GM19043 (cell line): ENCODE data around the gene PCDHGA1.

Experiments used
- ATAC-seq: cut with Tn5 transposase; IDR thresholded peaks from one replicate; pipeline ENCODE4 v1.9.1; 2021; ENCODE audit warnings: low read depth; ENCODE audit not compliant: unreplicated experiment

The PCDHGA1 gene

GRCh38 chr5:141510160-141510559 is 179.8 kb downstream of the PCDHGA1 start:
- no peak for ATAC-seq

DNA sequence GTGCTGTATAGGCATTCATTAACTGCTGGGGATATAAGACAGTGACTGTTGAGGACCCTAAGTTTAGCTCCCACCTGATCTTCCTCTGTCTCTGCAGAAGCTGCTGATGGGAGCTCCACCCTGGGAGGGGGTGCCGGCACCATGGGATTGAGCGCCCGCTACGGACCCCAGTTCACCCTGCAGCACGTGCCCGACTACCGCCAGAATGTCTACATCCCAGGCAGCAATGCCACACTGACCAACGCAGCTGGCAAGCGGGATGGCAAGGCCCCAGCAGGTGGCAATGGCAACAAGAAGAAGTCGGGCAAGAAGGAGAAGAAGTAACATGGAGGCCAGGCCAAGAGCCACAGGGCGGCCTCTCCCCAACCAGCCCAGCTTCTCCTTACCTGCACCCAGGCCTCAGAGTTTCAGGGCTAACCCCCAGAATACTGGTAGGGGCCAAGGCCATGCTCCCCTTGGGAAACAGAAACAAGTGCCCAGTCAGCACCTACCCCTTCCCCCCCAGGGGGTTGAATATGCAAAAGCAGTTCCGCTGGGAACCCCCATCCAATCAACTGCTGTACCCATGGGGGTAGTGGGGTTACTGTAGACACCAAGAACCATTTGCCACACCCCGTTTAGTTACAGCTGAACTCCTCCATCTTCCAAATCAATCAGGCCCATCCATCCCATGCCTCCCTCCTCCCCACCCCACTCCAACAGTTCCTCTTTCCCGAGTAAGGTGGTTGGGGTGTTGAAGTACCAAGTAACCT is 180.7 kb downstream of the PCDHGA1 start:
- no peak for ATAC-seq

GRCh38 chr5:141511771-141512325 is 181.5 kb downstream of the PCDHGA1 start:
- ATAC-seq, result no peak

- no peak for ATAC-seq
Measured at GRCh38 chr5:141512390-141512910, 182.1 kb downstream of the PCDHGA1 start.

GRCh38 chr5:141512911-141513626 is 182.8 kb downstream of the PCDHGA1 start:
- ATAC-seq, result no peak

GRCh38 chr5:141513627-141514329 is 183.5 kb downstream of the PCDHGA1 start:
- ATAC-seq, result no peak

- ATAC-seq, result no peak
Measured at GRCh38 chr5:141514330-141515133, 184.2 kb downstream of the PCDHGA1 start.

- ATAC-seq, result no peak
Measured at GRCh38 chr5:141515141-141515540, 184.8 kb downstream of the PCDHGA1 start.

DNA sequence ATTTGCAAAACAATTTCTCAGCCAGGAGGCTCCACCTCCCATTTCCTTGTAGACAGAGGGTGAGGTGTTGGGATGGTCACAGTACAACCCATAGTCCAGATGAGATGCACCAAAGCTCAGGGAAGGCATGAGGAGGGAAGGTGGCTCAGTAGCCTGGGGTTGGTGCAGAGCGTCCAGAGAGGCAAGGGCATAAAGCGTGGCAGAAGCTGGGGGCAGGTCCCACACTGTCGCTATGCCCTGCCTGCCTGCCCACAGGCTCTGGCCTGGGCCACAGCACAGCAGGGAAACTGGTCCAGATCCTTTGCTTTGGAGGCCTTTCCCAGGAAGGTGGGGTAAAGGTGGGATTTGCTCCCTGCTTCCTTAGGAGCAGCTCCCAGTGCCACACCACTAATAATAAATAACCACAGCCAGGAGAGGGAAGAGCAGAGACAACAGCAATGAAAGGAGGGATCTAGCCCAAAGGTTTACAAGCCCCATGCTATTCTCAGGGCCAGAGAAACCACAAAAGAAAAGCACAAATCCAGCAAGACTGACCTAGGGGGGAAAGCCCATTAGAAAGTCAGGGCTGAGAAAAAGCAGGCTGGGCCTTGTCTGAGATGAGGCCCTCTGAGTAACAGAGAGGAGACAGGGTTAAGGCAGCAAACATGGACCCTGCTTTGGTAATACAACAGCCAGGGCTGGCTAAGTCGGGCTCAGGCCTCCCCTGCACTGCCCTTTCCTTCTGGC is 185.8 kb downstream of the PCDHGA1 start:
- no peak for ATAC-seq

DNA sequence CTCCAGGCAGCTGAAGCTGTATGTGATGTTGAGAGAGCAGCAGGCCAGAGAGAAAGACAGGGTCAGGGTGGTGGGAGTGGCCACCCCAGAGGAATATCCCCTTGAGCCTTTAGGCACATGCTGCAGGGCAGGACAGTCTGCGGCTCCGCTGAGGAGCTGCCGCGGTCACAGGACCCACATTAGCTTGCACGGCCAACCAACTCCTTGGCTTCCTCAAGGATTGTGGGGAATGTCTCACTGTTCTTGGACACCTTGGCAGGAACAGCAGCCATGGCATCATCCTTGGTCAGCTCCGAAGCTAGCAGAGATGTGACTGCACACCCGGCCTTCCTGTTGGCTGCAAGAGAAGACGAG is 186.3 kb downstream of the PCDHGA1 start:
- no peak for ATAC-seq

DNA sequence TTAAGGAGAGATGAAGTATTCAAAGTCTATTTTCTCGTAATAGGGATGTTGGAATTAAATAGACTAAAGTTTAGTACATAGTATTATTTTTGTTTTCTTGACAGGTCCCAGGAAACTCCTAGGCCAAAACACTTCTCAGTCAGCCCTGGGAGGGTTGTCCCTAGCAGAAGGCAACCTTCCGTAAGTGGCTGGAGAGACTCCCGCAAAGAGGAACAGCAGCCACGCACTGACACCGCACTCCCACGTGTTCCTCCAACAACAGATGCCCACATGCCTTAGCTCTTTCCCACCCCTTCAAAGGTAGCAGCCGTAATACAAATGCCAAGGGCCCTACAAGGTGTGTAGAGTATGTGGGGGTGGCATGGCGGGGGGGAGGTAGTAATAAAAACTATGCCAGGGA is 187.0 kb downstream of the PCDHGA1 start:
- no peak for ATAC-seq

GRCh38 chr5:141517880-141518617 is 187.7 kb downstream of the PCDHGA1 start:
- ATAC-seq, result no peak

DNA sequence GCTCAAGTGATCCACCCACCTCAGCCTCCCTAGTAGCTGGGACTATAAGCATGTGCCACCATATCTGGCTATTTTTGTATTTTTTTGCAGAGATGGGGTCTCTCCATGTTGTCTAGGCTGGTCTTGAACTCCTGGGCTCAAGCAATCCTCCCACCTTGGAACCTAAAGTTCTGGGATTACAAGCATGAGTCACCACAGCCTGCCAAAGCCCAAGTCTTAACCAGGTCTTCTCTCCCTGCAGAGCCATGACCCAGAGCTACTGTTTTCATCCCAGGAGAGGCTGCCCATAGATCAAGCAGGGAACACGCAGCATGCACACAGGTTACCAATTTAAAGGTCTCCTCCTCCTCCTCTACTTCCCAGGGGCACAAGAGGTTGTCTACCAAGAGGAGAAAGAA is 188.3 kb downstream of the PCDHGA1 start:
- ATAC-seq, result no peak

DNA sequence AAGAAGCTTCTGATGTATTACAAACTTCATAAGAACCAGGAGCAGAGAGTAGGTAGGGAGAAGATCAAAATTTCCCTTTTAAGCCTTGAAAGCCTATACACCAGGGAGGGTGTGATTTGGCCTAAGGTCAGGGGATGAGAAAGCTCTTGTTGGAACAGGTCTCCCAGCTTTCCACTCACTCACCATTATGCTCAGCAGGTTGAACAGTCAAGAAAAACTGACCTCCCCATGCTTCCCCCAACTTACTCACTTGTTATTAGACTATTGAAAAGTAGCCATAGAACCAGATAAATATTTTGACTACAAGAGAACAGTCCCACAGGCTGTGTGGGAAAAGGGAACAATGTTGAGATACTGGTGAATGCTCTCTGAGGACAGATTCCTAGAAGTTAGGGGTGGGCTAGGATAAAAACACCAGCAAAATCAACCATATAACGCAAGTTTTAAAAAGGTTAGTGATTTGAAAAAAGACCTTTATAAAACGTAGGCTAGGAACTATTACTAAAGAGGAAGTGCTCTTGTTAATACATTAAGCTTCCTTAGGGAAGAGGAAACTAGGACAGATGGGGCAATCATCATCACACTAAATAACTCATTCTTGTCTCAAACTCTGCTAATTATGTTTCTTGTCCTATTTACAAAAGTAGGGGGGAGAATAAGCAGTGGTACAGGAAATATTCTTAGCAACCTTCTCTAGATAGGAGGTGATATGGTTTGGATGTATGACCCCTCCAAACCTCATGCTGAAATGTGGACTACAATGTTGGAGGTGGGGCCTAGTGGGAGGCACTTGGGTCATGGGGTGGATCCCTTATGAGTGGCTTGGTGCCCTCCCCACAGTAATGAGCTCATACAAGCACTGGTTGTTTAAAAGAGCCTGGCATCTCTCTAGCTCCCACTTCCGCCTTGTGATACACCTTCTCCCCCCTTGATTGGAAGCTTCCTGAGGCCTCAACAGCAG is 189.6 kb downstream of the PCDHGA1 start:
- ATAC-seq, result no peak

DNA sequence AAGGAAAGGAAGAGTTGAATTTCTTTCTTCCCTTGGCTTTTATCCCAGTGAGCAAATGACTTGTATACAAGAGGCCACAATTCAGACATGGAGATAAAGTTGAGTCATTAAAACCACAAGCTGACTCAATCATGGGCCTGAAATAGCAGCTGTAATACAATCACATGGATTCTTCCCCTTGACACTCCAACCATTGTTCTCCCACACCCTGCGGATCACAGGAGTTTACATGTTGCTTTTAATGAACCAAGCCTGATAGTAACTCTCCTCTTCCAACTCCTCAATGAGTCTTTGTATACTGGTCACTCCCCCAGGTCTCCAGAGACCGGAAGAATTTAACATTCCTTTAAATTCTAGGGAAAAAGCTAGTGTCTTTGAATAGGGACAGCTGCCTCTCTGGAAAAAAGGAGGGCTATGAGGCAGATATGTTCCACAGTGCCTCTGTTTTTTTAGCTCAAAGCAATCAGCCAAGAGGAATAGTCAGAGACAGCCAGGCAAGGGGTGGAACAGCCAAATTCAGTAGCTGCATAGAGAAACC is 191.0 kb downstream of the PCDHGA1 start:
- ATAC-seq, result no peak

- ATAC-seq, result no peak
Measured at GRCh38 chr5:141522301-141522700, 192.0 kb downstream of the PCDHGA1 start.

- no peak for ATAC-seq
Measured at GRCh38 chr5:141523991-141524390, 193.7 kb downstream of the PCDHGA1 start.
